ENCODE results near the gene CCDC150.

The CCDC150 gene

DNA sequence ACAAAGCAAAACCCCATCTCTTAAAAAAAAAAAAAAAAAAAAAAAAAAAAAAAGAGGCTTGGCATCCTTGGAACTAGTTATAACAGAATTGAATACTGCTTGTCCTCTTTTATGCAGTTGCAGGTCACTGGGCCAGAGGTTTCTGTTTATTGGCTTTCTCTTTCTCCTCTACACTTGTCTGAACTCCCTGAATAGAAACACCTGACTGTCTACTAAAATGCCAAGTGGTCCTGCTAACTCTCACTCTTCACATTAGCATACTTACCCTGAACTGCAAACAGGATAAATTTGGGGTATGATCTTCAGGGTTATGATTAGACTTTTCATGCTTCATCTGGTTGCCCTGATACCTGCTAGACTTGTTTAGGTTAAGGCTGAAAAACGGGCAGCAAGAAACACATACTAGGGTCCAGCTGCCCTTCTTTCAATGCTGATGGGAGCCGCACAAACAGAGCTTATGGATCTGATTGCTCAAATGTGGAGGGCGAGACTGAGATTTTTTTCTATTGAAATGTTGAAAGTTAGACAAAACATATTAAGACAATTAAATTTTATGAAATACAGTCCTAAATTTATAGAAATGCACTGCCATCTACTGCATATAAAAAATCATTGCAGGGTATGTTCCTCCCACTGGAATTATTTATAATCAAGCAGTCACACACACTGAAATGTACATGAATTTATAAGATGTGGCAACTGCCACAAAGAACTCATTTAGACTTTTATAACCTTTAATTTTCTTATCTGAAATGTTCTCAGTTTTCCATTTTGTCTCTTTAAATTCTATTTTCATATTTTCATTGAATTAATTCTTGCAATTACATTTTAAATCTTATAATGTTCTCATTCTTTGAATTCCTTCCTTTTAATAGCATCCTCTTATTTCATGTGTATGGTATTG, 119.2 kb downstream of the CCDC150 start:
- Mint-ChIP-seq H3K27ac (ENCODE audit: low read depth) (no peak overlapping the region), H3K4me1 (no peaks in the 10 kb centered on the region), H3K4me3 (no peak overlapping the region), H3K9me3 (peaks cover 28% of the 10 kb centered on the region), H3K27me3 (no peaks in the 10 kb centered on the region), H3K36me3 (ENCODE audit: insufficient read depth) (peaks cover 8% of the 10 kb centered on the region)
- ATAC-seq (replicated peaks; ENCODE audit: extremely low read depth, poor library complexity, severe bottlenecking): no peak
- DNase-seq (ENCODE audit: low spot score in 2 of 2): no peak

DNA sequence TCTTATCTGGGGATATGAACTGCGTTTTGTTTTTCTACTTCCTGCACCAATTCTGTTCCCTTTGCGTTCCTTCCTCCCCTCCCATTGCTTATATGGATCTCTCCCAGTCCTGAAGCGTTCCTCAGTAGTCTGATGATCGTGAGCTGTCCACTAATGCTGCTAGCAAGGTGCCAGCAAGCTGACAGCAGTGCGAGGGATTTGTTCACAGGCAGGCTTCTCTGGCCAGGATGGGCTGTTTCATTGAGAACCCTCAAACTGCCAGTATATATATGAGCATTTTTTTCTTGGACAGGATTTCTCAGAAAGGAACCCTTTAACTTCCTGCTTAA, 119.8 kb downstream of the CCDC150 start:
- no peaks in the 10 kb centered on the region for H3K27me3 Mint-ChIP-seq
- ATAC-seq (replicated peaks; ENCODE audit: extremely low read depth, poor library complexity, severe bottlenecking): no peak
- no peak overlapping the region for H3K27ac Mint-ChIP-seq (ENCODE audit: low read depth)
- DNase-seq (ENCODE audit: low spot score in 2 of 2): no peak
- H3K36me3 Mint-ChIP-seq (ENCODE audit: insufficient read depth): peaks cover 13% of the 10 kb centered on the region
- H3K9me3 Mint-ChIP-seq: peaks cover 24% of the 10 kb centered on the region
- H3K4me1 Mint-ChIP-seq: no peaks in the 10 kb centered on the region
- H3K4me3 Mint-ChIP-seq: no peak overlapping the region

DNA sequence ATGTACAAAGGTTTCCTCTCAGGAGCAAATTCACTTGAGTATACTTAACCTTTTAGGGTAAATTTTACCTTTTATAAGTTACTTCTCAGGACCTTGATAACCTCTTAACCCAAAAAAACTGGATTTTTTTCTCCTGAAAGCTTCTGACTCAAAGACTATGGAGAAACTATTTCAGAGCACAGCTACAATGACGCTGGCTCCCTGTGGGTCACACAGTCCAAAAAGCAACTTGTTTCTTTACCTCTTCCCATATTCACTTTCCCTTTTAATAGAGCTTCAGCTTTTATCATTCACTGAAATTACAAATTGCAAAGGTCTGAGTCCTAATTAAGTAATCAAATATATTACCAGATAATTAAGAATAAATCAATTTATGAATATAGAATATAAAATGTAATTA, 127.6 kb downstream of the CCDC150 start:
- DNase-seq (ENCODE audit: low spot score in 2 of 2): no peak
- Mint-ChIP-seq H3K27ac (ENCODE audit: low read depth) (no peak overlapping the region), H3K27me3 (no peaks in the 10 kb centered on the region), H3K4me3 (no peak overlapping the region), H3K36me3 (ENCODE audit: insufficient read depth) (peaks cover 41% of the 10 kb centered on the region), H3K4me1 (no peaks in the 10 kb centered on the region), H3K9me3 (no peaks in the 10 kb centered on the region)
- no peak for ATAC-seq (replicated peaks; ENCODE audit: extremely low read depth, poor library complexity, severe bottlenecking)
